Stimulated activated CD4-positive, alpha-beta T cell treated with anti-CD3 and anti-CD28 coated beads, Interleukin-2, amount 100 ng/mL, for 48 hours (primary cell): ENCODE measurements around the gene PPA1.
"Not testable (repeated sequence)": the region's sequence is repeated elsewhere in the genome, so short reads cannot be mapped to it uniquely, and the experiment has no call there.

ENCODE experiments used
- DNase-seq, 2 donors: peaks; one replicate each; pipeline ENCODE4 v3.0.0-alpha.2; 2020

The PPA1 gene

DNA sequence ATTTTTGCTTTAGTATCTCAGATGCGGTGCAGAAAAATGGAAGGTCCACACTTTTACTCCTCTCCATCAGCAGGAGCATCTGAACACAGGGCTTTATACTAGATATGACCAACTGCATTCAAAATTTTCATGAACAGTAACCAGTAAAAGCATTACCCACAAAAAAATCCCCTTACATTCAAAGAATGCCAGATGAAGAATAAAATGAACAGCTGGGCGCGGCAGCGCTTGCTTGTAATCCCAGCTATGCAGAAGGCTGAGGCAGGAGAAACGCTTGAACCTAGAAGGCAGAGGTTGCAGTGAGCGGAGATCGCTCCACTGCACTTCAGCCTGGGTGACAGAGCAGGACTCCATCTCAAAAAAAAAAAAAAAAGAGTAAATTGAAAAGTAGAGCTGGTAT lies 66.0 kb downstream of the PPA1 start:
- no peak for DNase-seq

- DNase-seq: no peak
Measured at GRCh38 chr10:70166394-70166793, 66.8 kb downstream of the PPA1 start.

- DNase-seq: no peak
Measured at GRCh38 chr10:70164163-70164562, 69.1 kb downstream of the PPA1 start.

GRCh38 chr10:70163448-70163847 lies 69.8 kb downstream of the PPA1 start:
- DNase-seq: no peak

GRCh38 chr10:70162892-70163201 lies 70.4 kb downstream of the PPA1 start:
- DNase-seq: peak in 1 of 2 donors; percentile 24

DNA sequence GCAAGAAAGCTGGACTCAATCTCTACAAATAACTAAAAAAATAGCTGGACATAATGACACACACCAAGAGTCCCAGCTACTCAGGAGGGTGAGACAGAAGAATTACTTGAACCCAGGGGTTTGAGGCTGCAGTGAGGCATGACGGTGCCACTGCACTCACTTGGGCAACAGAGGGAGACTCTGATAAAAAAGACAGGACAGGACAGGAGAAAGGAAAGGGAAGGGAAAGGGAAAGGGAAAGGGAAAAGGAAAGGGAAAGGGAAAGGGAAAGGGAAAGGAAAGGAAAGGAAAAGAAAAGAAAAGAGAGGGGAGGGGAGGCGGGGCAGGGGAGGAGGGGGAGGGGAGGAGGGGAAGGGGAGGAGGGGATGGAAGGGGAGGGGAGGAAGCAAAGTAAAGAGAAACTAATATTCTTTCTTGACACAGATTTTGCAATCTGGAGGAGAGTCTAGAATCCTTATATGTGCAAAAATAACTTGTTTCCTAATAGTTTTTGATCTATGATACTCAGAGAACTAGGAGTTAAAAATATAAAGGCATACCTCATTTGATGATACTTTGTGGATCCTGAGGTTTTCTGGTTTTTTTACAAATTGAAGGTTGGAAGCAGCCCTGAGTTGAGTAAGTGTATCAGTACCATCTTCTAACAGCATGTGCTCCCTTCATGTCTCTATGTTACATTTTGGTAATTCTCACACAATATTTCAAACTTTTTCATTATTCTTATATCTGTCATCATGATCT lies 70.9 kb downstream of the PPA1 start:
- DNase-seq: no peak

DNA sequence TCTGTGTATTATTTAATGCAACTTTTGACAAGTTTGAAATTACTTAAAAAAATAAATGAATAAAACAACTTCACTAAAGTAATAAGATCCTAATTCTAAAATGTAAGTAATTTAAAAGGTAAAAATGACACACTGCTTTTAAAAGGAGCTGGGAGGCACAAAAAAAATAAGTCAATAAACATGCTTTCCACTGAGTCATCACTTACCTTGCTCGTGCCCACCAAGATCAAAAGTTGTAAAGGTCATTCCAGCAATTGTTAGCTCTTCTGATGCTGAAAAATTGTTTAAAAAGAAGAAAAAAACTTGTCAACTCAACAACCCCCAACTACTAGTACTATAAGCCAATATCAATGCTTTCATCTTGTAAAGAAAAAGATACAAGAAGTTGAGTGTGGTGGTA lies 72.4 kb downstream of the PPA1 start:
- DNase-seq: no peak

- not testable (repeated sequence) for DNase-seq
Measured at GRCh38 chr10:70159366-70159765, 73.9 kb downstream of the PPA1 start.

DNA sequence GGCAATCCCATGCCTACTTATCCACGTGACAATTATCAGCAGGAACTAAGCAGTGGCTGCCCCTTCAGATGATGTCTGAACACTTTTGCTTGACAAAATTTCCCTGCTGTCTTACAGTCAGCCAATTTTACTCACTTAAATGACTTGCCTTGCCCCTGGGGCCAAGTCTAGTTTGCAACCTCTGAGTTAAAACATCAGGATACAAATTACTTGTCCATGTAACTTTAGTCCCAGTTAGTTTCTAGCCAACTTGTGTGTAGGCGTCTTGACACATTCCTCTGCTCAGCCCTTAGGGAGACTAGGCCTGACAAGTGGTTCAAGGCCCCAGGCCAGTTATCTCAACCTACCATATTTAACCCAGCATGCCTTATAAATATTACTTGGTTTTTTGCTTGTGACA lies 75.1 kb downstream of the PPA1 start:
- no peak for DNase-seq

DNA sequence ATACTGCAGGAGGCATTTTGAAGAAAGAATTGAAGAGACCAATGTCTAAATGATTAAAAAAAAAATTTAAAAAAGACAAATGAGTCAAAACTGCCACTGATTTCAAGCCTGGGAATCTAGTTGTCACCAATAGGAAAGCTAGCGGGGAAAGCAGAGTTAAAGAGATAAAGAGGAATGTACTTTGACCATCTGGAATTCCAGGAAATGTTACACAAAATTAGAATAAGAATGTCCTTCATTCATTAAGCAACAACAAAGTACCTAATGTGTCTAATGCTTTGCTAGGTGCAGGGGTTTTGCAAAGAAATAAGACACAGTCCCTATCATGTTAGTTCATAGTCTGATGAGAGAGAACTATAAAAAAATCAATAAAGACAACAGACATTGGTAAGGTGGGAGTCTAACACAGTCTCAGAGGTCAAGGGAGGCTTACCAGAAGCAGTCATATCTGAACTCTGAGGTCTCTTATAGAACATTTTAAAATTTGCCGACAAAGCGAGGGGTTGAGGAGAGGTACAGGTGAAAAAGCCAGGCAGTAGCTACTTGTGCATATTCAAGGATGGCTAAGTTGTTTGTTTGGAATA lies 77.9 kb downstream of the PPA1 start:
- no peak for DNase-seq
